ENCODE data around the gene TDRD10. TPM values are rescaled to one million over a fixed set of nuclear protein-coding genes. Genes with fewer than 3 reads are reported as not detected.

The TDRD10 gene
- total RNA-seq, 1 donor from 2014 or later: not detected

DNA sequence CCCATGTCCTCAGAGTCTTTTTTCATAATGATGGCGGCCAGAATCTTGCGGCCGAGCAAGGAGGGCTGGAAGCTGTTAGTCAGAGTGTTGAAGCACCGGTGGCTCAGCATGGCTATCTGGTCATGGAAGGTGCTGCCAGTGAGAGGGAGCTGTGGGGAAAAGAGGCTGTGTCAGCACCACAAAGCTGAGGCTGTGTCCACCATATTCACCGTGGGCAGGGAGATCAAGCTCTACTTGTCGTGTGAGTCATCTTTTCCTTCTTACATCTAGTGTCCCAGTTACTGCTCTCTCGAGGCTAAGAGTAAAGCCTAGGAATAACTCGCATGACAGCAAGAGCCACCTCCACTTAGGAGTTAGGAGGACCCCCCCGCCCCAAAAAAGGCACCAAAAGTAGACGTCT is 87.8 kb downstream of the TDRD10 start:
- DNase-seq (ENCODE audit: low read depth): no peak
- Histone ChIP-seq H3K36me3 (ENCODE audit: control insufficient read depth, insufficient read depth, low read length) (peaks cover 6% of the 10 kb centered on the region), H3K27me3 (ENCODE audit: control insufficient read depth, insufficient read depth, low read length) (no peaks in the 10 kb centered on the region), H3K4me3 (ENCODE audit: low read depth, low read length) (no peak overlapping the region)
- TF ChIP-seq, protein P1, sequence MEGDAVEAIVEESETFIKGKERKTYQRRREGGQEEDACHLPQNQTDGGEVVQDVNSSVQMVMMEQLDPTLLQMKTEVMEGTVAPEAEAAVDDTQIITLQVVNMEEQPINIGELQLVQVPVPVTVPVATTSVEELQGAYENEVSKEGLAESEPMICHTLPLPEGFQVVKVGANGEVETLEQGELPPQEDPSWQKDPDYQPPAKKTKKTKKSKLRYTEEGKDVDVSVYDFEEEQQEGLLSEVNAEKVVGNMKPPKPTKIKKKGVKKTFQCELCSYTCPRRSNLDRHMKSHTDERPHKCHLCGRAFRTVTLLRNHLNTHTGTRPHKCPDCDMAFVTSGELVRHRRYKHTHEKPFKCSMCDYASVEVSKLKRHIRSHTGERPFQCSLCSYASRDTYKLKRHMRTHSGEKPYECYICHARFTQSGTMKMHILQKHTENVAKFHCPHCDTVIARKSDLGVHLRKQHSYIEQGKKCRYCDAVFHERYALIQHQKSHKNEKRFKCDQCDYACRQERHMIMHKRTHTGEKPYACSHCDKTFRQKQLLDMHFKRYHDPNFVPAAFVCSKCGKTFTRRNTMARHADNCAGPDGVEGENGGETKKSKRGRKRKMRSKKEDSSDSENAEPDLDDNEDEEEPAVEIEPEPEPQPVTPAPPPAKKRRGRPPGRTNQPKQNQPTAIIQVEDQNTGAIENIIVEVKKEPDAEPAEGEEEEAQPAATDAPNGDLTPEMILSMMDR (IDR thresholded peaks at IDR 0.05; ENCODE audit: insufficient read depth, low read length, poor library complexity, severe bottlenecking): no peak

DNA sequence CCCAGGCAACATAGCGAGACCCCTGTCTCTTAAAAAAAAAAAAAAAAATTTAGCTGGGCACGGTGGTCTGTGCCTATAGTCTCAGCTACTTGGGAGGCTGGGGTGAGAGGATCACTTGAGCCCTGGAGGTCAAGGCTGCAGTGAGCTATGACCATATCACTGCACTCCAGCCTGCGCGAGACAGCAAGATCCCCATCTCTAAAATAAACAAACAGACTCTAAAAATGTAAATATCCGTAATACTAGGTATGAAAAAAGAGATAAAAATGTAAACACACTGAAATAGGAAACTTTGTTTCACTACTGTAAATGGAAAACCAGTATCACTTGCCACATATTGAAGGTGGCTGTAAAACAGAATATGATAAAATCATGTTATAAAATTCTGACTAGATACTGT is 88.7 kb downstream of the TDRD10 start:
- TF ChIP-seq, protein P1 (IDR thresholded peaks at IDR 0.05; ENCODE audit: insufficient read depth, low read length, poor library complexity, severe bottlenecking): no peak
- Histone ChIP-seq H3K36me3 (ENCODE audit: control insufficient read depth, insufficient read depth, low read length) (peaks cover 6% of the 10 kb centered on the region), H3K27me3 (ENCODE audit: control insufficient read depth, insufficient read depth, low read length) (no peaks in the 10 kb centered on the region), H3K4me3 (ENCODE audit: low read depth, low read length) (no peak overlapping the region)
- DNase-seq (ENCODE audit: low read depth): no peak

DNA sequence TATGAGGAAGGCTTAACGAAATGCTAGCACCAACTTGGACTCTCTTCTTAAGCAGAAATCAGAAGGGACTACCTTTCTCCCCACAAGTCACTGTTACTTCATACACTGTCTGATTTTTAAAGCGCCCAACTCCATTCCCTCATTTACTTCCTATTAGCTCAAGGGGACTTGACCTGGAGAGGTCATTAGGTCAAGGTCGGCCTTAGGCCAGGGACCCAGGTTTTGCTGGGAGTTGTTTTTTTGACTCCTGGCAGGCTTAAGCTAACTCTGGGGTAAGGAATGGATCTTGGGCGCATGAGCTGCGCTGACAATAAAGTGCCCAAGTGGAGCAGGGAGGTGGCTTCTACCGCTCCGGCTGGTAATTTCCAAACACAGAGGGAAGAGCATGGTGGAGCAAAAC is 89.2 kb downstream of the TDRD10 start:
- Histone ChIP-seq H3K27me3 (ENCODE audit: control insufficient read depth, insufficient read depth, low read length) (no peaks in the 10 kb centered on the region), H3K4me3 (ENCODE audit: low read depth, low read length) (no peak overlapping the region), H3K36me3 (ENCODE audit: control insufficient read depth, insufficient read depth, low read length) (peaks cover 6% of the 10 kb centered on the region)
- no peak for DNase-seq (ENCODE audit: low read depth)
- TF ChIP-seq, protein P1 (IDR thresholded peaks at IDR 0.05; ENCODE audit: insufficient read depth, low read length, poor library complexity, severe bottlenecking): no peak

DNA sequence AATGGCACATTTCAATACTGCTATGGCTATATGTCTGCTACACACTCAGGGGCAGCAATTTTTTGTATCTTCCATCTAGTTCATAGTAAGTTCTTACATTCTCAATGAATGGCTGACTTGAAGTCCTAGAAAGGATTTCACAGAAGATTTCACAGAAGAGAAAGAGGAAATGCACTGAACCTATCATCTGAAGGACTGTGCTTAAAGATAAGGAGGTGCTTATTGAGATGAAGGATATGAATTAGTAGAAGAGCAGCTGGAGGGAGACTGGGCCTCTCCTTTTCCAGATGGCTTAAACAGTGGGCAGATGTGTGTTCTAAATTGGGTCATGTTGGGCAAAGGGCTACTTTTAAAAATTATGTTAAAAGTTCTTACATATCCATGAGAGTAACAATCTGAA is 91.4 kb downstream of the TDRD10 start:
- DNase-seq (ENCODE audit: low read depth): no peak
- Histone ChIP-seq H3K27me3 (ENCODE audit: control insufficient read depth, insufficient read depth, low read length) (no peaks in the 10 kb centered on the region), H3K36me3 (ENCODE audit: control insufficient read depth, insufficient read depth, low read length) (peaks cover 6% of the 10 kb centered on the region), H3K4me3 (ENCODE audit: low read depth, low read length) (no peak overlapping the region)
- TF ChIP-seq, protein P1 (IDR thresholded peaks at IDR 0.05; ENCODE audit: insufficient read depth, low read length, poor library complexity, severe bottlenecking): no peak

DNA sequence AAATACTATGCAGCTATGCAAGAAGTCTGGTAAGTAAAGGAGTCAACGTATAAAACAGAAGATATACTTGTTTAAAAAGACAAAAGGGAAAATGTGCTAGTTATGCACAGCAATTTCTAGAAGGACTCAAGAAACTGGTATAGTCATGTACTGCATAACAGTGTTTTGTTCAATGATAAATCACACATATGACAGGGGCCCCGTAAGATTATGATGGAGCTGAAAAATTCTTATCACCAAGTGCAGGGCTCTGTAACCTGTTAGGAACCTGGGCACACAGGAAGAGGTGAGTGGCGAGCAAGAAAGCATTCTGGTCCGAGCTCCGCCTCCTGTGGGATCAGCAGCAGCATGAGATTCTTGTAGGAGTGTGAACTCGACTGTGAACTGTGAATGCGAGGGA is 92.8 kb downstream of the TDRD10 start:
- no peaks in the 10 kb centered on the region for H3K27me3 ChIP-seq (ENCODE audit: control insufficient read depth, insufficient read depth, low read length)
- peaks cover 5% of the 10 kb centered on the region for H3K36me3 ChIP-seq (ENCODE audit: control insufficient read depth, insufficient read depth, low read length)
- H3K4me3 ChIP-seq (ENCODE audit: low read depth, low read length): no peak overlapping the region
- TF ChIP-seq, protein P1 (IDR thresholded peaks at IDR 0.05; ENCODE audit: insufficient read depth, low read length, poor library complexity, severe bottlenecking): no peak
- DNase-seq (ENCODE audit: low read depth): no peak

DNA sequence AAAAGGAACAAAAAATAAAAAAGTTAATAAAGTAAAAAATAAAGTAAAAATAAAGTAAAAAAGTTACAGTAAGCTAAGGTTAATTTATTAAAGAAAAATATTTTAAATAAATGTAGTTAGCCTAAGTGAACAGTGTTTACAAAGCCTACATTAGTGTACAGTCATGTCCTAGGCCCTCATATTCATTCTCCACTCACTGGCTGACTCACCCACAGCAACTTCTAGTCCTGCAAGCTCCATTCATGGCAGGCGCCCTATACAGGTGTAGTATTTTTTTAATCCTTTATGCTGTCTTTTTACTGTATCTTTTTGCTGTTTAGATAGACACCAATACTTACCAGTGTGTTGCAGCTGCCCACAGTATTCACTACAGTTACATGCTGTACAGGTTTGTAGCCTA is 93.6 kb downstream of the TDRD10 start:
- DNase-seq (ENCODE audit: low read depth): no peak
- TF ChIP-seq, protein P1 (IDR thresholded peaks at IDR 0.05; ENCODE audit: insufficient read depth, low read length, poor library complexity, severe bottlenecking): no peak
- Histone ChIP-seq H3K36me3 (ENCODE audit: control insufficient read depth, insufficient read depth, low read length) (peaks cover 4% of the 10 kb centered on the region), H3K27me3 (ENCODE audit: control insufficient read depth, insufficient read depth, low read length) (no peaks in the 10 kb centered on the region), H3K4me3 (ENCODE audit: low read depth, low read length) (no peak overlapping the region)

Data from kidney epithelial cell (primary cell).